Activated T-cell treated with anti-CD3 and anti-CD28 coated beads, Interleukin-2, amount 50 U/mL, for 1 hour (primary cell): ENCODE data around the gene KRTCAP3.
A peak's percentile ranks its signal among the peaks of the same experiment; 100 is the strongest.
"Not testable (repeated sequence)": the region's sequence is repeated elsewhere in the genome, so short reads cannot be mapped to it uniquely, and the experiment has no call there.

ENCODE experiments used
- DNase-seq: peaks from one replicate; pipeline ENCODE4 v3.0.0-alpha.2; 2020

The KRTCAP3 gene, protein sequence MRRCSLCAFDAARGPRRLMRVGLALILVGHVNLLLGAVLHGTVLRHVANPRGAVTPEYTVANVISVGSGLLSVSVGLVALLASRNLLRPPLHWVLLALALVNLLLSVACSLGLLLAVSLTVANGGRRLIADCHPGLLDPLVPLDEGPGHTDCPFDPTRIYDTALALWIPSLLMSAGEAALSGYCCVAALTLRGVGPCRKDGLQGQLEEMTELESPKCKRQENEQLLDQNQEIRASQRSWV

DNA sequence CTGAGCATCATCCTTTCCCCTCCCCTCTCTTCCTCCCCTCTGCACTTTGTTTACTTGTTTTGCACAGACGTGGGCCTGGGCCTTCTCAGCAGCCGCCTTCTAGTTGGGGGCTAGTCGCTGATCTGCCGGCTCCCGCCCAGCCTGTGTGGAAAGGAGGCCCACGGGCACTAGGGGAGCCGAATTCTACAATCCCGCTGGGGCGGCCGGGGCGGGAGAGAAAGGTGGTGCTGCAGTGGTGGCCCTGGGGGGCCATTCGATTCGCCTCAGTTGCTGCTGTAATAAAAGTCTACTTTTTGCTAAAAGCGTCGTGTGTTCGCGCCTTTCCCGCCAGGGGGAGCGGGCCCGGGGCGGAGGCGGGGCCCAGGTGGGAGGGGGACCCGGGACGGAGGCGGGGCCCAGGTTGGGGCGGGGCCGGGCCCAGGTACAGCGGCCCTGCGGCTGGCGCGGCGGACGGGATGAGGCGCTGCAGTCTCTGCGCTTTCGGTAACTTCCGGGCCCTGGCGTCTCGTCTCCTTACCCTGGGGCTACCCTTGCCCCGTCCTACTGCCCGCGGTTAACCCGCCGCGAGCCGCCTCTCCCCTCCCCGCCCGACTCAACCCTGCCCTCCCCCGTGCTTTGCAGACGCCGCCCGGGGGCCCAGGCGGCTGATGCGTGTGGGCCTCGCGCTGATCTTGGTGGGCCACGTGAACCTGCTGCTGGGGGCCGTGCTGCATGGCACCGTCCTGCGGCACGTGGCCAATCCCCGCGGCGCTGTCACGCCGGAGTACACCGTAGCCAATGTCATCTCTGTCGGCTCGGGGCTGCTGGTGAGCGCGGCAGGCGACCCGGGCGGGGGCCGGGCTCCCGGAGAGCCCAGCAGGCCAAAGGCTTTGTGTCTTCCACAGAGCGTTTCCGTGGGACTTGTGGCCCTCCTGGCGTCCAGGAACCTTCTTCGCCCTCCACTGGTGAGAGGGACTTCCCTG is at the start of gene KRTCAP3:
KRTCAP3 (plus strand) TSS at position 424 of the 962 bp plus-strand sequence; CDS start at position 456, 32 bp downstream.
- DNase-seq: peak; percentile 73

DNA sequence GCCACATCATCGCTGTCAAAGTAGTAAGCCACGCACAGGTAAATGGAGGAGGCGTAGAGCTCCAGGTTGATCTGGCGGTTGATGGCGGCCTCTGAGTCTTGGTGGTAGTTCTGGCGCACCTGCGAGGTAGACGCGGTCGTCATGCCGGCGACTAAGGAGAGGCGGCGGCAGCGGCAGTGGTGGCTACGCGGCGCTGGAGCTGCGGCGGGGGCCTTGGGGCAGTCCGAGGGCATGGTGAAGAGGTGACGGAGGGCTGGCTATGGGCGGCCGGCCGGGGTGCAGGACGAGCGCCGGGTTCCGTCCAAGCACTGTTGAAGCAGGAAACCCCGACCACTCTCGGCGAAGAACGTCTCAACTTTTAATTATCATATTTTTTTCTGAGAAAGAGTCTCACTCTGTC is 49.0 kb upstream of the KRTCAP3 start:
- no peak for DNase-seq

DNA sequence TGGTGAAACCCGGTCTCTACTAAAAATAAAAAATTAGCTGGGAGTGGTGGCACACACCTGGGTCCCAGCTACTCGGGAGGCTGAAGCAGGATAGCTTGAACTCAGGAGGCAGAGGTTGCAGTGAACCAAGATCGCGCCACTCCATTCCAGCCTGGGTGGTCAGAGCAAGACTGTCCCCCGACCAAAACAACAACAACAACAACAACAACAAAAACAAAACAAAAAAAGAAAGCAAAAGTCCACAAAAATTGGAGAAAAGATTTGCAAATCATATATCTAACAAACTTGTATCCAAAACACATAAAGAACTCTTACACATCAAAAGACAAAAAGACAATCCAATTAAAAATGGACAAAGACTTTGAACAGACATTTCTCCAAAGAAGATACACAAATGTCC is 43.2 kb upstream of the KRTCAP3 start:
- no peak for DNase-seq

DNA sequence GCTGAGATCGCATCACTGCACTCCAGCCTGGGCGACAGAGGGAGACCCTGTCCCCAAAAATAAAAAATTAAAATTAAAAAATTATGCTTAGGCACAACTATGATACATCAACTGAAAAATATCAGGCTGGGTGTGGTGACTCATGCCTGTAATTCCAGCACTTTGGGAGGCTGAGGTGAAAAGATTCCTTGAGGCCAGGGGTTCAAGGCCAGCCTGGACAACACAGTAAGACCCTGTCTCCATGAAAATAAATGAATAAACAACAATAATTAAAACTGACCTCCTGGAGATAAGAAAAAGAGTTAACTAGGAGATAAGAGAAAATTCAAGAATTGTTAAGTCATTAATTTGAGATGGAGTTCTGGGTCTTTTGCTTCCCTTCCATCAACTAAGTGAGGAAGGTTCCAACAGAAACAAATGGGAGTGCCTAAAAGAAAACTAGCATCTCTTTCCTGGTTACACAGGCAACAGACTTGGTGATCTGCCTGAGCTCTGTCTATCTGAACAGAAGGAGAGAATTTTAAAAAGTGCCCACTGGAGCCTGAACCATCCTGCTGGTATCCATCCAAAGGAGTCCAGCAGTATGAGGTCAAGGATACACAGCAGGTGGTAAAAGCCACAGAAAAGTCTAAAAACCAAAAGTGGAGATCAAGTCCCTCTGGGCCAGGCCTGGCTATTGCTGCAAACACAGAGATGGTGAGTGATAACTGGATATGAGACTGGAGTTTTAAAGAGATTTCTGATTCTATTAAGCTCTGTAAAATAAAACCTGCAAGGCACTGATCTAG is 41.6 kb upstream of the KRTCAP3 start:
- DNase-seq: no peak

DNA sequence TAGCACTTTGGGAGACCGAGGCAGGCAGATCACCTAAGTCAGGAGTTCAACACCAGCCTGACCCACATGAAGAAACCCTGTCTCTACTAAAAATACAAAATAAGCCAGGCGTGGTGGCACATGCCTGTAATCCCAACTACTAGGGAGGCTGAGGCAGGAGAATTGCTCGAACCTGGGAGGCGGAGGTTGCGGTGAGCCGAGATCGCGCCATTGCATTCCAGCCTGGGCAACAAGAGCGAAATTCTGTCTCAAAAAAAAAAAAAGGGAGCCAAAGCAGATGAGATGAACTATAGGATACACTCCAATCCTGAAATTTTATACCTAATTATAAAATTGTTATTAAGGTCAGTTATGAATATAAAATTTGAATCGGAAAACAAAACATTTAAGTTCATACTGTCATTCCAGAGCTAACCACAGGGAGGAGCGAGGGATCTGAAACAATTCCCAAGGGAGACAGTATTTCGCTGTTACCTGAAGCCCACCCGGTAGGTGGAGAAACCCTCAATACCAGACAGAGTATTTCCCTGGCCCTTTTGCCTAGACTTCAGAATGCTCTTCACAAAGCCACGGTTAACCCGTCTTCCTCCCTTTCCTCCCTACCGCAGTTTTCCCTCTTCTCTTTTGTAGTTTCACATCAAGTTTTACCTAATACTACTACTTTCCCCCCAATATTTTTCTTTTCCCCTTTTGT is 34.2 kb upstream of the KRTCAP3 start:
- DNase-seq: no peak

DNA sequence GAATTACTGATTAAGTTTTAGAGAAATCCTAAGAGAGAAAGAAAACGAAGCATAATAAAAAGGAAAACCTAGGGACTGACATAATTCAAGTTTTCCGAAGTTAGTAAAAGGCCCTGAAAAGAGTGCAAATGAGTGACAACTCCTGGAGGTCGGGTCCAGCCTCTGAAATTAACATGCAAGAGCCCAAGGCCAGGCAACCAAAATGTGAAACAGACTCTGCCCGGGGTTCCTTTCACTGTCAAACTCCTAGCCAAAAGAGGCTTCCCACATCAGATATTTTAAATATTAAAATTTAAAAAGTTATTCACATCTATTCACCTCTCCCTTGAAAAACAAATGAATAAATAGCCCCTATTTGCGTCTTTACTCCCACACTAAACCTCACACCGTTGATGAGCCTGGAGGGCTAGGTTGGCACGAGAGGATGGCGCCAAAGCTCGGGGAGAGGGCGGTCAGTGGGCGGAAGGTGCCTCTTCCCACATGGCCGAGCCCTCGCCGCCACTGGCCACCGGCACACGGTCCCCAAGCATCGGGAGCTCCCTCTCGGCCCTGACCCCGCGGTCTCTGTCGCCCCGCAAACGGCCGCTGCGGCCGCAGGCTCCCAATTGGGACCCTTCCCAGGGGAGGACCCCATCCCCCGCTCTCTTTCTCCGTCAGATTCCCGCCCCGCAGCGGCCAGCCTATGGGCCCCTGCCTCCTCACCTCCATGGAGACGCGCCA is 33.4 kb upstream of the KRTCAP3 start:
- no peak for DNase-seq

DNA sequence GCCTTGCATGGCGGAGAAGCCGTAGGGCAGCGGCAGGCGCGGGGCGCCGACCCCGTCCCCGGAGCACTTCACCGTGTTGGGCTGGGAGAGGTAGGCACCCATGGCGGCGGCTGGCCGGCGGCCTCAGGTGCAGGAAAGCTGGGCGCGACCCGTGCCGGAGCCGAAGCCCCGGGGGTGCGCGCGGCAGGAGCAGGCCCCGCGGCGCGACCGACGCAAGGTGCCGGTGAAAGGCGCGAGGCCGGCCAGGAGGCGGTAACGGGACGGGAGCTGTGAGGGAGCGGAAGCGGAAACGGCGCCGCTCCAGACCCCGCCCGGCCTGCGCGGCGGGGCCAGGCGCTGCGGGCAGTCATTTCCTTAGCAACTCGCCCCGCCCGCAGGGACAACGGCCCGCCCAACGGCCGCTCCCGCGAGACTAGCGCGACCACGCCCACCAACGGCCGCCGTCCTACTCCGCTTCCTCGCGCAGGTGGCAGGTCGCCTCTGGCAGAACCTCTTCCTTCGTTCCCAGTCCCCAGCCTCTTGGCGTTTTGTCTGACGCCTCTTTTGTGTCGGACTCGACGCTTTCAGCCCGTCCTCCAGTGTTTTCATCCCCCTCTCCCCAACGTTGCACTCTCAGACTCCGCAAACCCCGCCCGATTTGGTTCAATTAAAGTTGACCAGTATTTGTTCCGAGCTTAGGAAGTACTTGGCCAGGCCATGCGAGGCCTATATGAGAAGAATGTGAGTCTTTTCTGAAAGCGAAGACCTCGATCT is 32.7 kb upstream of the KRTCAP3 start, which contains the start of gene PPM1G:
PPM1G (minus strand) TSS at position 271 of the 753 bp plus-strand sequence; CDS start at position 102, 169 bp downstream.
- DNase-seq: peak; percentile 98

DNA sequence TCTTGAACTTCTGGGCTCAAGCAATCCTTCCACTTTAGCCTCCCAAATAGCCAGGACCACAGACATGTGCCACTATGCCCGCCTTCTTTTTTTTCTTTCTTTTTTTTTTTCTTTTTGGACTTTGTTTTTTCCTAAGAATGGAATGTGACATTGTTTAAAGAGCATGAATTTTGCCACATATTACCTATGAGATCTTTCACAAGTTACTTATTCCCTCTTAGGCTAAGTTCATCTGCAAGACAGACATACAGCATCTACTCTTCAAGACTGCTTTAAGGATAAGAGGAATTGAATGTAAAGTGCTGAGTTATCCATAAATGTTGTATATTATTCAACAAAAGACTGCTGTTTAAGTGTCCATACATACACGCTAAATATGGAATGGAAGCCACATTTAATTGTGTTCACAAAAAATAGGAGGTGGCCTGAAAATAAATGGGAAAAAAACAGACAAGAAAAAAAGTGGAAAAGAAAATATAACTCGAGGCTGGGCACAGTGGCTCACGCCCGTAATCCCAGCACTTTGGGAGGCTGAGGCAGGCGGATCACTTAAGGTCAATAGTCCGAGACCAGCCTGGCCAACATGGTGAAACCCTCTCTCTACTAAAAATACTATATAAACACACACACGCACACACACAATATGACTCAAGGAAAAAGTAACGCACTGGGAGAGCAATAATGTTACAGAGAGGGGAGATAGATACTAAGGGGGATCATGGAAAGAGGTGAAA is 29.6 kb upstream of the KRTCAP3 start:
- no peak for DNase-seq

DNA sequence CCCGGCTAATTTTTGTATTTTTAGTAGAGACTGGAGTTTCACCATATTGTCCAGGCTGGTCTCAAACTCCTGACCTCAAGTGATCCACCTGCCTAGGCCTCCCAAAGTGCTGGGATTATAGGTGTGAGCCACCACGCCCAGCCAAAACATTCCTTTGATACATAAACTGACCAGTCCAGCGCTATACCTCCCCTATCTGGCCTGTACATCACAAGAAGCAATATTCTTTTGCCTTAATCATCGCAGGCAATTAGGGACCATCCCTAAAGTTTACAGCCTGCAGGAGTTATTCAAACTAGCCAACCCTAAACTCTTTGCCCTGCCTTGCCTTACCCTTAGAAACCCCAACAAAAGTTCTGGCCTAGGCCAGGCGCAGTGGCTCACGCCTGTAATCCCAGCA is 26.0 kb upstream of the KRTCAP3 start:
- no peak for DNase-seq

DNA sequence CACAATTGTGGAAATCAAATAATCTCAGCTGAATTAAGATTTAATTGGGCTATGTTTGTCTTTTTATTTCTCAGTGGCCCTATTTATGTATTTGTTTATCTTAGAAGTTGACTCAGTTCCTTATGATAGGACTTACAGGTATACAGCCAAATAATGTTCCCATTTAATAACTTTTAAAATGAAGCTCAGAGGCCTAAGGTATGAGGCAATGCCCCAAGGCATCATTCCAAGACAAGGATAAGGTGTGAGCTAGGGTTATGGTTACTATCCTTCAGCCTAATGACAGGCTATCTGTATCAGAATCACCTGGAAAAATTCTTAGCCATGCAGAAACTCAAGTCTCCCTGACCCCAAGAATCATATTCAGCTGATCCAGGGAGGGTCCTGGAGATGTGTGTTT is 21.2 kb upstream of the KRTCAP3 start:
- no peak for DNase-seq

DNA sequence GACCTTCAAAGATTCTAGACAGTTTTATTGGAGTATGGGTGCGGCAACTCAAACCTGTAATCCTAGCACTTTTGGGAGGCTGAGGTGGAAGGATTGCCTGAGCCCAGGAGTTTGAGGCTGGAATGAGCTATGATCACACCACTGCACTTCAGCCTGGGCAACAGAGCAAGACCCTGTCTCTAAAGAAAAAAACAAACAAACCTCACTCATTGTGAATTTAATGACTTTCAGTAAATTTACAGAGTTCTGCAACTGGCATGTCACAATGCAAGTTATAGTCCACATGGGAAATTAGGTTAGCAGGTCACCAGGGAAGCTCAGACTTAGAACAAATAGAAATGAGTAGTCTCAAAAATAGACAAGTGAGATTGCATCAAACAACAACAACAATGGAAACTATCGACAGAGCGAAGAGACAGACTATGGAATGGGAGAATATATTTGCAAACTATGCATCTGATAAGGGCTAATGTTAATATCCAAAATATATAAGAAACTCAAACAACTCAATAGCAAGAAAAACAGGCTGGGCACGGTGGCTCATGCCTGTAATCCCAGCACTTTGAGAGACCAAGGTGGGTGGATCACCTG is 20.4 kb upstream of the KRTCAP3 start:
- DNase-seq: no peak

DNA sequence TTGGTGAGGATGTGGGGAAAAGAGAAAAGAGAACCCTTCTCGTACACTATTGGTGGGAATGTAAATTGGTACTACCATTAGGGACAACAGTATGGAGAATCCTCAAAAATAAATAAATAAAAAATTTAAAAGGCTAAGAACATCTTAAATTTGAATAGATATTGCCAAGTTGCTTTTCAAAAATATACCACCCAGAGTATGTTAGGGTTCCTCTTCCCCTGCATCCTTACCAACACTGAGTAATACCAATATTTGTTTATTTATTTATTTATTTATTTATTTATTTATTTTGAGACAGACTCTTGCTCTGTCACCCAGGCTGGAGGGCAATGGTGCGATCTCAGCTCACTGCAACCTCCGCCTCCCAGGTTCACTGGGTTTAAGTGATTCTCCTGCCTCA is 19.2 kb upstream of the KRTCAP3 start:
- DNase-seq: no peak

DNA sequence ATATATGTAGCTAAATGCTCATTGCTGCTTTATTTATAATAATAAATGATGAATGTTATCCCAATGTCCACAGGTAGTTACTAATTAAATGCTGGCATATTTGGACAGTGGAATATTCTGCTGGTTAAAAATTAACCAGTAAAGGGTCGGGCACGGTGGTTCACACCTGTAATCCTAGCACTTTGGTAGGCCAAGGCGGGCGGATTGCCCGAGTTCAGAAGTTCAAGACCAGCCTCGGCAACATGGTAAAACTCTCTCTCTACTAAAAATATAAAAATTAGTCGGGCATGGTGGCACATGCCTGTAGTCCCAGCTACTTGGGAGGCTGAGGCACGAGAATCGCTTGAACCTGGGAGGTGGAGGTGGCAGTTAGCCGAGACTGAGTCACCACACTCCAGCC is 17.1 kb upstream of the KRTCAP3 start:
- DNase-seq: not testable (repeated sequence)

DNA sequence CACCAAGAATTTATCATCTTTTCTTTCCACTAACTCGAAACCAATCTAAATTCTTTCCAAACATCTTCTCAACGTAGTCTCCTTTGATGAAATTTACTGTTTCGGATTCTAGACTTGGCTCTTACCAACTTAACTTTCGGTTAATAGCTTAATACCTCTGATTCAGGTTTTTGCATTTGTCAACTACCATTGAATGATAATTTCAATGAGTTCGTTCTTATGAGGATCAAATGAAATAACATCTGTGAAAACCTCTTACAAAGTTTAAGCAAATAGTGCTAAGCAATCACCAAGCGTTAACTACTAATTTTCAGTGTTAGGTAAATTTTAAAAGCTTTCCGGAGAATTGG is 14.3 kb upstream of the KRTCAP3 start:
- DNase-seq: no peak

DNA sequence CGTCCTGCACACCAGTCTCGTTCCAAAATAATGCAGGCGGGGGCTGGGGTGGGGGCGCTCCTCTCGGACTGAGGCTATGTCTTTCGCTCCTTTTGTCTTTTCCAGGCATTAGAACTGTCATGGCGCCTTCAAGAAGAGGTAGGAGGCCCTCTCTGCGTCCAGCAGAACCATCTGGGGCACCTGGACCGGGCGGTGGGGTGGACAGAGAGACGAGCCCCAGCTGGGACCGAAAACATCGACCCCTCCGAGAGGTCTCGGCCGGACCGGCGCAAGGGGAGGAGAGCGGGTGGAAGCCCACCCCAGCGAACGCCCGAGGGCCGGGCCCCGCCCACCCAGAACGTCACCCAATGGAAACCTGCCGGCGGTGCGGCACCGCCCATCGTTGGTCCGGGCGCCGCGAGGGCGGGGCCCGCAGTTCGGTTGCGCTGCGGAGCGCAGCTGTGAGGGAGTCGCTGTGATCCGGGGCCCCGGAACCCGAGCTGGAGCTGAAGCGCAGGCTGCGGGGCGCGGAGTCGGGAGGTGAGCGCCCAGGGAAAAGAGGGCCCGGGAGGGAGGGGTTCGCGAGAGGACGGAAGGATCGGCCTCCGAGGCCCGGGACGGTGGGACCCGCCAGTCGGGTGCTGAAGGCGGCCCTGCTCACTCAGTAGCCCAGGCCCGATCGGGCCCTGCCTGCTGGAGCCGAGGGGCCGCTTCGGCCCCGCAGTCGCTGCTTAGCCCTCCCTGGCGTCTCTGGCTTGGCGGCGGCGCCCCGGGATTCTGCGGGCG is 13.8 kb upstream of the KRTCAP3 start, which contains the start of gene NRBP1:
NRBP1 (plus strand) TSS at position 419 of the 765 bp plus-strand sequence. CDS start 4,643 bp downstream, outside the sequence.
- peak; percentile 94 for DNase-seq

DNA sequence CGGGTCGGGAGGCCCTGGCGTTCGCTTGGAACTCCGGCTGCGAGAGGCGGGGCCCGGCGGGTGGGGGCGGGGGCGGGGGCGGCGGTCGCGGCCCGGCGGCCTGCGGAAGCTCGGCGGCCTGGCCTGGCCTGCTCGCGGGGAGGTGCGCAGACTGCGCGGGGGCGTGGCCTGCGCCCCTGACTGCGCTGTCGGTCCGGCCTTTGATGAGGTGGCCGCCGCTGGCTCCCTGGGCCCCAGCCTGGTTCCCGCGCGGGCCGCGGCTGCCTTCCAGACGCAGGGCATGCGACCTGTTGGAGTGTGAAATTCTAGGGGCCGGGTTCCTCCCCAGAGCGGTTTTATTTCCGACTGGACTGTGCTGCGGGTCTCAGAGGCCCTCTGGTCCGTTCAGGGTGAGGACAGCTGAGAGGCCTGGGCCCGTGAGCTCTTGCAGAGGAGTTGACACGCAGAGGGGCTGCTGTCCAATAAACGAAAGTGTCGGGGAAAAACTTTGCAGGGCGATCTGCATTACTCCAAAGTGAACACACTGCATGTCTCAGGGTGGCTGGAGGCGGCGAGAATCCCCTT is 13.1 kb upstream of the KRTCAP3 start:
- DNase-seq: peak; percentile 76

DNA sequence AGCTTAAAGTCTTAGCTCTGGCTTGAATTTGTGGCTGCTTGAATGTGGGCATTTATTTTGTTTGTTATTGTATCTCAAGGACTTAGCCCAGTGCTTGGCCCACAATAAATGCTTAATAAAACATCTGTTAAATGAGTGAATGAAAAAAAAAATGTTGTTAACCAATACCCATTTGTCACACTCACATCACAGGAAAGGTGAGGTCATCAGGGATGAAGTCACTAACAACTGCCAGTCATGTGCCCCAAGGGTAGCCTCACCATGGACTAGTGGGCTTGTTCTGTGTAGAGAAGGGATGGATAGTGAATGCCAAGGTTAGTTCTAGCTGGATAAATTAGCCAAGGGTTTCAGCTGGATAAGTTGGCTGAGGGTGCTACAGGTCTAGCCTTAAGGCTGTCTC is 10.8 kb upstream of the KRTCAP3 start:
- no peak for DNase-seq

DNA sequence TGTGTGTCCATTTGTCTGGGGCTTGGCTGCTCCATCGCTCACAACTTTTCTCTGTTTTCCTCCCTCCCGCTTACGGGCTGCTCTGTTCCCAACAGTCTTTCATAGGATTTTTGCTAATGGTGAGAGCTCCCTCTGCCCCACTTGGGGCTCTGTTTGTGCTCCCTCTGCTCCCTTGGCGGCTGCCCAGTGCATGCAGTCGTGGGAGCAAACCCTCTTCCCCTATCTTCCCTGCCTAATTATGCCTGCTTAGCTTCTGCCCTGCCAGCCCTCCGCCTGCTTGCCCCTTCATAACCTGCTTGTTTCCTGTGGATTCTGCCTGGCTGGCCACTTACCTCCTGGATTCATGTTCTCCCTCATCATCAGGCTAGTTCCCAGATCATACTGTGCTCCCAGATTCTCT is 6.6 kb upstream of the KRTCAP3 start:
- no peak for DNase-seq
